COLO829 (cell line): Measurements from ENCODE around the gene OR8H1.
A peak's percentile ranks its signal among the peaks of the same experiment; 100 is the strongest.

Source experiments
- DNase-seq: peaks from one replicate; pipeline ENCODE4 v3.0.0; 2012; ENCODE audit warnings: low spot score

The OR8H1 gene, protein sequence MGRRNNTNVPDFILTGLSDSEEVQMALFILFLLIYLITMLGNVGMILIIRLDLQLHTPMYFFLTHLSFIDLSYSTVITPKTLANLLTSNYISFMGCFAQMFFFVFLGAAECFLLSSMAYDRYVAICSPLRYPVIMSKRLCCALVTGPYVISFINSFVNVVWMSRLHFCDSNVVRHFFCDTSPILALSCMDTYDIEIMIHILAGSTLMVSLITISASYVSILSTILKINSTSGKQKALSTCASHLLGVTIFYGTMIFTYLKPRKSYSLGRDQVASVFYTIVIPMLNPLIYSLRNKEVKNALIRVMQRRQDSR

DNA sequence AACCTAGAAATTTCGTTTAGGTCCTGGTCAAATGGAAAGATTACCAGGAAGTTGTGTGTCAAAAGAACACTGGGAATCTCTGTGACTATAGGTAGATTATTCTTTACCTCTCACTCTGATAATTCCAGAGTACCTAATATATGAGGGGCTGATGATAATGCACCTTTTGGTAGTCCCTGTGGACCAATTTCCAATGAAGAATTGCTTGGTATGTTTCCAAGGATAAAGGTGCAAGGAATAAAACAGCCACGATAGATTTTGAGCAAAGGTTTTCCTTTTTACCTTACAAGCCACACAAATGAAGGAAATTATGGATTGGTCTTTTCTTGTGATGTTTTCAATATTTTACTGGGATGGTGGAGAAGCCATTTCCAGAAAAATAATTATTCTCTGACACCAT, at the start of gene OR8H1:
TSS of gene OR8H1 (minus strand) at position 101 of the 400 bp plus-strand sequence. CDS start 1,192 bp downstream, outside the sequence.
- DNase-seq, result no peak

DNA sequence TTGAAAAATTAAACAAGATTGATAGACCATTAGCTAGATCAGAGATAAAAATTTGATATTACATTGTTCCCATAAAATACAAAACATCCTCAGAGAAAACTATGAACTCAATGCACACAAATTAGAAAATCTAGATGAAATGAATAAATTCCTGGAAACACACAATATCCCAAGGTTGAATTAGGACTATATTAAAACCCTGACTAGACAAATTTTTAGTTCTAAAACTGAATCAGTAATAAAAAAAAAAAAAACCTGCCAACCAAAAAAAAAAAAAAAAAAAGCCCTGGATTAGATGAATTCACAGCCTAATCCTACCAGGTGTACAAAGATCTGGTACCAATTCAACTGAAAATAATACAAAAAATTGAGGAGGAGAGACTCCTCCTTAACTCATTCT, 48.2 kb upstream of the OR8H1 start:
- no peak for DNase-seq

DNA sequence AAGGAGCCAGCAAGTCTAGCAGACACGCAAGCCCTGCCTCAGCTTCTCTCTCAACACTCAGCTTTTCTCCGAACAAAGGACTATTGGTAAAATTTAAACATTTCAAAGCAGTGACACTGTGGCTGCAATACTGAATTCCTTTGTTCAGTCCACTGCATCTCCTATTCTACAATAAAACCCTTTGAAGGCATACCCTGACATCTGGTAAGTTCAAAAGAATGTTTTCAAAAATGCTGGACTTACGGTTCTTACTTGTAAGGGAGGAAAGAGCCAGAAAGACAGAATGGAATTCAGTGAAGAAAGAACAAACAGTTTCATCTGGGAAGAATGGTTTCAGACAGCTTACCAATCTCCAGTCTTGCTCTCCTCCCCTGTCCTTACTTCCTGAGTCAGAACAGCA, 41.1 kb upstream of the OR8H1 start:
- peak; percentile 53 for DNase-seq

DNA sequence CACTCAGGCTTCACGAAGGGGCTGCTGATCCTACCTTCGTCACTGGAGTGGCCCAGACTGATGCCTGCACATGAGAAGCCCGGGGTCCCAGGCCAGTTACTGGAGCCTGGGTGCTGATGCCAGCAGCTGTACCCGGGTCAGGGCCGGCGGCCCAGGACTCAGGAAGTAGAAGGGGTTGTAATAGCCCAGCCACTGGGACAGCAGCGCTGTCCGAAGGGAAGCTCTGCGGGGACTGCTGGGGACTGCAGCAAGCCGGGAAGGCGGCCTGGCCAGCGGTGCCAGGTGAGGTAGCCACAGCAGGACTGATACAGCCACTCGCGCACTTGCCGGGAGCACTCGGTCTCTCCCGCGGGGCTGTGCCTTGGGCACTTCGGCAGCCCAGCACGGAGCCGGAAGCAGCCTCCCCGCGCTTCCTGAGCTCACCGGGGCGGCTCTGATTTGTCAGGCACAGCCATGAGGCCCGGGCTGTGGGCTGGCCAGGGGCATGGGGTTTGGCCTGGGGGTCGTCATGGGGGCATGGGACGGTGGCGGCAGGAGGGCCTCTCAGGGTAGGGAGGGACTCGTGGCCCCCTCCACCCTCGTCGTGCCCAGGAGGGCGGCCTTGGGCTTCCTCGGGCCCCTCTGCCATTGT, 39.9 kb upstream of the OR8H1 start:
- no peak for DNase-seq

DNA sequence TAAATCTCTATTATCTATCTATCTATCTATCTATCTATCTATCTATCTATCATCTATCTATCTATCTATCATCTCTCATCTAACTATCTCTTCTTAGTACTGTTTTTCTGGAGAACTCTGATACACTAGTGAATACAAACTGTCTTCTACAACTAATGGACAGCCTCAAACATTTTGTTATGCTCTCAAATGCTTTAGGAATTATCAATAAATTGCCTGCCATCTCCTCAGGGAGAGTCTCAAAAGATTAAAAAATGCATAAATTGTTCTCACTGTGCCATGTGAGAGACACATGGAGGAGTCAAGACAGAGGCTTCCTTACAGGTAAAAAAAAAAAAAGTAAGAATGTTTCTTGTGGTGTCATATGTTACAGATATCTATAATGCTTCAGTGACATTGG, 22.8 kb upstream of the OR8H1 start, which contains the start of gene OR8K3:
TSS of gene OR8K3 (plus strand) at position 301 of the 400 bp plus-strand sequence. CDS start 3,163 bp downstream, outside the sequence.
- no peak for DNase-seq

DNA sequence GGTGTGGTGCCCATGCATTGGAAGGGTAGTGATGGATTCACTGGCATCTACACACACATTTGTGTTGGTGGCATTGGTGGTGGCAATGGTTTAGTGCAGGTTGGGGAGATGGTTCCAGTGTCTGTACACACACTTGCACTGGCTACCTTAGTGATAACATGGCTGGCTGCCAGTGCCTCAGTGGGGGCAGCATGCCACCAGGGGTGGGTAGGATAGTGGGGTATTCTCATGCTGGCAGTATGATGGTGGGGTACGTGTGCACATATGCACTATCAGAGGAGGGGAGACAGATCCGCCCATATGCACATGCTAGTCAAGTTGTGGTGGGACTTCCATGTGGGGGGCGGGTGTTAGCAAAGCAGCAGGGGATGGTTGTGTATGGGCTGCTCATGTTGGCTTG, 15.8 kb upstream of the OR8H1 start:
- DNase-seq, result no peak

DNA sequence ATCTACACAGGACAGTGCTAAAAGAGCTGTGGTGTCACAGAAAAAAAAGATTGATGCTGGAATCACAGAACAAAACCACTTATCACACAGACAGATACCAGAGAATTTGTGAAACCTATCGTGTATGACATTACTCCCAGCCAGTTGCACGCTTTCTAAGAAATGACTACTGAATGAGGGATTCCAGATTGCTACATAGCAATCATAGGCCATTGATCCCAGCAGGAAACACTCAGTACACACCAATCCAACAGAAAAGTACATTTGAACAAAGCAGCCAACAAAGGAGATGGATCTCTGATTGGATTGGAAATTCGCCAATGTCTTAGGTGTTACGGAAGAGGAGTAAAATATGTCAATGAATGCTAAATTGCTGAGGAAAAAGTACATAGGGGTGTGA, 4.8 kb upstream of the OR8H1 start:
- DNase-seq, result no peak

DNA sequence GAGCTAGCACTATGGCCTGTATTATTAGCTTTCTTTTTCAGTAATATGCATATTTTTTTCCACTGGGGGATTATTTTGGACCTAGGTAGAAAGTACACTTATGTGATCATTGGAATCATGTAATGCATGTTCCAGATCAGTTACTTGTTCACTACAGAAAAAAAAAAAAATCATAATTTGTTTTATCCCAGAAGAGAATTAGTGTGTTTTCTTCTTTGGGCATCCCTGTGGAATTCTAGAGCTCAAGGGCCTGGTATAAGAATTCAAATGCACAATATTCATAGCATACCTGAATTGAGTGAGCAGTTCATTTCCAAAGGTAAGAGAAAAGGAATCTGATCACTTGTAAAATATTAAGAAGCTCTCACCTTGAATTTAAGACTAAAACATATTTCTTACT, 18.2 kb downstream of the OR8H1 start, which contains the start of gene OR5T1:
TSS of gene OR5T1 (plus strand) at position 301 of the 400 bp plus-strand sequence. CDS start 1,485 bp downstream, outside the sequence.
- DNase-seq, result no peak

DNA sequence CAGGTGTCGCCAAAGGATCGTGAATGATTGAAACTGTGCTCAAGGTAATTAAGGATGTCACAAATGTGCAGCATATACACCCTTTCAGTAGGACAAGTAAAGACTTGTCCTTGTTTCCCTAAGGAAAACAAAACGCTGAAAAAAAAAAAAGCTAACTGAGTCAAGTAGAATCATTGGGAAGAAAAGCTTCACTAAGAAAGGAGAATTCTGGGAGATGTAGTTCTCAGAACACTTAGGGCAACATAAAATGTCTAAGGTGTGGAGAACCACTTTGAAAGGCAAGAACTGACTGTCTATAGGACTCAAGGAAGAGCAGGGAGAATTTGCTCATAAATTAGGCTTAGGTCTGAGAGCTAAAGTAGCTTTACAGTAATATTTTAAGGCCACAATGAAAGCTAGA, 21.0 kb downstream of the OR8H1 start:
- DNase-seq, result no peak

DNA sequence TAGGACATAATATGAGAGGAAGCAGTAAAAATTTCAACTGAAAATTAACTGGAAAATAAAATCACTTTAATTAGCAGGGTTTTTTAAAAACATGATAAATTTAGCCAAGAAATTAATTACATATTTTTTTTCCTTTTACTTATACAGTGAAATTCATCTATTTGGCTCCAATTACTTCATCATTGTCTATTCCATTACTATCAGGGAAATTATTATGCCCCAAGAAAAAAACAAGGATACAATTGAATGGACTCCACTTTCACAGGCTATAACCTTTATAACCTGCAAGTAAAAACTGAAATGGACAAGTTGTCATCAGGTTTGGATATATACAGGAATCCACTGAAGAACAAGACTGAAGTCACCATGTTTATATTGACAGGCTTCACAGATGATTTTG, 40.1 kb downstream of the OR8H1 start, which contains the start of gene OR5T3:
TSS of gene OR5T3 (plus strand) at position 301 of the 400 bp plus-strand sequence. CDS start at position 301, 0 bp downstream.
- DNase-seq, result no peak
